Measurements from ENCODE around the gene ST6GALNAC3.

DNA sequence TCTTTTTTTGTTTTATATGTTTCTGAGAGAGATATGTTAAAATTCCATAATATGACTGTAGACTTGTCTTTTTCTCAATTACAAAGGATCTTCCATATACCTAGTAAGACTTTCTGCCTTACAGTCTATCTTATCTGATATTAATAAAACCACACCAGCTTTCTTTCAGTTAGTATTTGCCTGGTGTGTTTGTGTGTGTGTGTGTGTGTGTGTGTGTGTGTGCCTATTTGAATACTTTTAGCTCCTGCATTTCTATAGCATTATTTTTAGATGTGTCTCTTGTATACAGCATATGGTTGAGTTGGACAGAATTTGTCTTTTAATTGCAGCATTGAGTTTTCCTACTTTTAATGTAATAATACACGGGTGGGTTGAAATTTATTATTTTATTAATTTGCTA, 27.5 kb downstream of the ST6GALNAC3 start:
- TF ChIP-seq, protein P1, sequence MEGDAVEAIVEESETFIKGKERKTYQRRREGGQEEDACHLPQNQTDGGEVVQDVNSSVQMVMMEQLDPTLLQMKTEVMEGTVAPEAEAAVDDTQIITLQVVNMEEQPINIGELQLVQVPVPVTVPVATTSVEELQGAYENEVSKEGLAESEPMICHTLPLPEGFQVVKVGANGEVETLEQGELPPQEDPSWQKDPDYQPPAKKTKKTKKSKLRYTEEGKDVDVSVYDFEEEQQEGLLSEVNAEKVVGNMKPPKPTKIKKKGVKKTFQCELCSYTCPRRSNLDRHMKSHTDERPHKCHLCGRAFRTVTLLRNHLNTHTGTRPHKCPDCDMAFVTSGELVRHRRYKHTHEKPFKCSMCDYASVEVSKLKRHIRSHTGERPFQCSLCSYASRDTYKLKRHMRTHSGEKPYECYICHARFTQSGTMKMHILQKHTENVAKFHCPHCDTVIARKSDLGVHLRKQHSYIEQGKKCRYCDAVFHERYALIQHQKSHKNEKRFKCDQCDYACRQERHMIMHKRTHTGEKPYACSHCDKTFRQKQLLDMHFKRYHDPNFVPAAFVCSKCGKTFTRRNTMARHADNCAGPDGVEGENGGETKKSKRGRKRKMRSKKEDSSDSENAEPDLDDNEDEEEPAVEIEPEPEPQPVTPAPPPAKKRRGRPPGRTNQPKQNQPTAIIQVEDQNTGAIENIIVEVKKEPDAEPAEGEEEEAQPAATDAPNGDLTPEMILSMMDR (optimal IDR thresholded peaks at IDR 0.05 in 1 of 3, IDR thresholded peaks at IDR 0.05 in 1 of 3, conservative IDR thresholded peaks at IDR 0.05 in 1 of 3; ENCODE audit: extremely low read depth in 1 of 3, insufficient read depth in 2 of 3, low read length in 3 of 3) = no peak
- TF ChIP-seq EZH2 (IDR thresholded peaks at IDR 0.05; ENCODE audit: low read length) = no peak

Measured in keratinocyte (primary cell).